ENCODE results near the gene FSTL3.

FSTL3 gene

GRCh38 chr19:661427-662196 is 14.6 kb upstream of the FSTL3 start:
- TF ChIP-seq, protein P1, sequence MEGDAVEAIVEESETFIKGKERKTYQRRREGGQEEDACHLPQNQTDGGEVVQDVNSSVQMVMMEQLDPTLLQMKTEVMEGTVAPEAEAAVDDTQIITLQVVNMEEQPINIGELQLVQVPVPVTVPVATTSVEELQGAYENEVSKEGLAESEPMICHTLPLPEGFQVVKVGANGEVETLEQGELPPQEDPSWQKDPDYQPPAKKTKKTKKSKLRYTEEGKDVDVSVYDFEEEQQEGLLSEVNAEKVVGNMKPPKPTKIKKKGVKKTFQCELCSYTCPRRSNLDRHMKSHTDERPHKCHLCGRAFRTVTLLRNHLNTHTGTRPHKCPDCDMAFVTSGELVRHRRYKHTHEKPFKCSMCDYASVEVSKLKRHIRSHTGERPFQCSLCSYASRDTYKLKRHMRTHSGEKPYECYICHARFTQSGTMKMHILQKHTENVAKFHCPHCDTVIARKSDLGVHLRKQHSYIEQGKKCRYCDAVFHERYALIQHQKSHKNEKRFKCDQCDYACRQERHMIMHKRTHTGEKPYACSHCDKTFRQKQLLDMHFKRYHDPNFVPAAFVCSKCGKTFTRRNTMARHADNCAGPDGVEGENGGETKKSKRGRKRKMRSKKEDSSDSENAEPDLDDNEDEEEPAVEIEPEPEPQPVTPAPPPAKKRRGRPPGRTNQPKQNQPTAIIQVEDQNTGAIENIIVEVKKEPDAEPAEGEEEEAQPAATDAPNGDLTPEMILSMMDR (IDR thresholded peaks at IDR 0.05; ENCODE audit: borderline replicate concordance, extremely low read depth, low read length, poor library complexity, severe bottlenecking): no peak
- no peak for TF ChIP-seq EZH2 (IDR thresholded peaks at IDR 0.05; ENCODE audit: borderline replicate concordance, low read depth, low read length, severe bottlenecking)
- ATAC-seq (ENCODE audit: insufficient read depth, low read depth) (peak; percentile 57), DNase-seq (peak; percentile 68)

DNA sequence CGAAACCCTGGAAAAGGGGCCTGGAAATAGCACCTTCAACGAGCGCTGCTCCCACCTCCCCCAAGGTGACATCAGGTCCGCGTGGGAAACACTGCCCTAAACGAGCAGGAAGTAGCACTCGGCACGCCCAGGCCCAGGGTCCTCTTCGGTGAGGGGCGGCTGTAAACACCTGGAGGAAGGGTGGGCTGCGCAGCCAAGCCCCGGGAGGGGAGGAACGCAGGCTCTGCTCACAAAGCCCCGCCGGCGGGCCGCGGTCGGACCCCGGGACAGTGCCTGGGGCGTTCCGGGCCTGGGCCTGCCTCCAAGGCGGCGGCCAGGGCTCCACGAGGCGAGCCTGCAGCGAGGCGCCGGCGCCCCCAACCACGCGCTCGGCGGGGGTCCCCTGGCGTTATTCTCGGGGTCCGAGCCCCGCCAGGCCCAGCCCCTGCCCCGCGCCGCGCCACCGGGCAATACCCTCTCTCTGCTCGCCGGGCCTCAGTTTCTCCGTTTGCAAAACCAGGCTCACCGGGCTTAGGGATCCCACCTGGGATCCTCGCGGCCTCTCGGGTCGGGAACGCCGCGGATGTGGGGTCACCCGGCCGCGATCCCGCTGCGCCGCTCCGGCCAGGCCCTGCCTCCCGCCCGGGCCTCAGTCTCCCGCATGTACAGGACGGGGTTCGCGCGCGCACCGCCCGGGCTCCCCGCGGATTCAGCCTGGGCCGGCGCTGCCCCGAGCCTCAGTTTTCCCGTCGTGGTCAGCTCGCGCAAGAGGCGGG is 13.8 kb upstream of the FSTL3 start:
- peaks cover 43% of the 10 kb centered on the region for H3K36me3 ChIP-seq (ENCODE audit: insufficient read depth, low read length)
- H3K4me3 ChIP-seq (ENCODE audit: low read depth in 1 of 2, low read length in 2 of 2): peak overlapping the region; percentile 78 to 99
- H3K9ac ChIP-seq (ENCODE audit: low read depth, low read length): peak overlapping the region; percentile 97
- no peaks in the 10 kb centered on the region for H3K27me3 ChIP-seq (ENCODE audit: insufficient read depth, low read length, poor library complexity)
- no peaks in the 10 kb centered on the region for H3K9me3 ChIP-seq (ENCODE audit: insufficient read depth, low read length, severe bottlenecking)
- peak overlapping the region; percentile 95 for H3K4me2 ChIP-seq (ENCODE audit: insufficient read depth, low read length)
- peaks cover 58% of the 10 kb centered on the region for H3K4me1 ChIP-seq (ENCODE audit: insufficient read depth, low read length)
- ATAC-seq (ENCODE audit: insufficient read depth, low read depth) (peak; percentile 66), DNase-seq (peak; percentile 79)
- peaks cover 53% of the 10 kb centered on the region for H4K20me1 ChIP-seq (ENCODE audit: insufficient read depth, low read length)
- peak overlapping the region; percentile 77 for H3K27ac ChIP-seq (ENCODE audit: low read length)
- peak overlapping the region; percentile 29 for H2AFZ ChIP-seq (ENCODE audit: low read depth, low read length)
- peaks cover 61% of the 10 kb centered on the region for H3K79me2 ChIP-seq (ENCODE audit: insufficient read depth, low read length)
- no peak for TF ChIP-seq EZH2 (IDR thresholded peaks at IDR 0.05; ENCODE audit: borderline replicate concordance, low read depth, low read length, severe bottlenecking)
- TF ChIP-seq, protein P1 (IDR thresholded peaks at IDR 0.05; ENCODE audit: borderline replicate concordance, extremely low read depth, low read length, poor library complexity, severe bottlenecking): no peak

More at GRCh38 chr19:661427-662196, 14.6 kb upstream of the FSTL3 start:
- Histone ChIP-seq H3K27ac (ENCODE audit: low read length) (peak overlapping the region; percentile 77), H3K9me3 (ENCODE audit: insufficient read depth, low read length, severe bottlenecking) (no peaks in the 10 kb centered on the region), H3K4me1 (ENCODE audit: insufficient read depth, low read length) (peaks cover 58% of the 10 kb centered on the region), H3K36me3 (ENCODE audit: insufficient read depth, low read length) (peaks cover 51% of the 10 kb centered on the region), H3K27me3 (ENCODE audit: insufficient read depth, low read length, poor library complexity) (no peaks in the 10 kb centered on the region), H3K79me2 (ENCODE audit: insufficient read depth, low read length) (peaks cover 69% of the 10 kb centered on the region), H3K9ac (ENCODE audit: low read depth, low read length) (peak overlapping the region; percentile 97), H3K4me3 (ENCODE audit: low read depth in 1 of 2, low read length in 2 of 2) (peak overlapping the region; percentile 78 to 99), H3K4me2 (ENCODE audit: insufficient read depth, low read length) (peak overlapping the region; percentile 95), H4K20me1 (ENCODE audit: insufficient read depth, low read length) (peaks cover 61% of the 10 kb centered on the region), H2AFZ (ENCODE audit: low read depth, low read length) (no peak overlapping the region)

GRCh38 chr19:662962-663681 is 13.1 kb upstream of the FSTL3 start, which contains the start of gene RNF126:
Gene RNF126 (minus strand): TSS chr19:663214. CDS start chr19:663121, 93 bp downstream.
- H4K20me1 ChIP-seq (ENCODE audit: insufficient read depth, low read length): peaks cover 46% of the 10 kb centered on the region
- ATAC-seq (ENCODE audit: insufficient read depth, low read depth): peak; percentile 63
- peaks cover 56% of the 10 kb centered on the region for H3K4me1 ChIP-seq (ENCODE audit: insufficient read depth, low read length)
- peaks cover 54% of the 10 kb centered on the region for H3K79me2 ChIP-seq (ENCODE audit: insufficient read depth, low read length)
- H3K4me2 ChIP-seq (ENCODE audit: insufficient read depth, low read length): peak within 1 kb of the TSS; percentile 99
- no peaks in the 10 kb centered on the region for H3K9me3 ChIP-seq (ENCODE audit: insufficient read depth, low read length, severe bottlenecking)
- no peaks in the 10 kb centered on the region for H3K27me3 ChIP-seq (ENCODE audit: insufficient read depth, low read length, poor library complexity)
- H2AFZ ChIP-seq (ENCODE audit: low read depth, low read length): peak within 1 kb of the TSS; percentile 98
- peak within 1 kb of the TSS; percentile 91 for H3K27ac ChIP-seq (ENCODE audit: low read length)
- peak within 1 kb of the TSS; percentile 78 to 99 for H3K4me3 ChIP-seq (ENCODE audit: low read depth in 1 of 2, low read length in 2 of 2)
- peak; percentile 94 for DNase-seq
- no peak for TF ChIP-seq EZH2 (IDR thresholded peaks at IDR 0.05; ENCODE audit: borderline replicate concordance, low read depth, low read length, severe bottlenecking)
- TF ChIP-seq, protein P1 (IDR thresholded peaks at IDR 0.05; ENCODE audit: borderline replicate concordance, extremely low read depth, low read length, poor library complexity, severe bottlenecking): peak; percentile 1
- H3K9ac ChIP-seq (ENCODE audit: low read depth, low read length): peak within 1 kb of the TSS; percentile 97
- H3K36me3 ChIP-seq (ENCODE audit: insufficient read depth, low read length): peaks cover 37% of the 10 kb centered on the region

Measured in DND-41 (cell line).